ENCODE data around the gene MAP1B. TPM values are rescaled to one million over a fixed set of nuclear protein-coding genes. Genes with fewer than 3 reads are reported as not detected.

The MAP1B gene
- total and polyA plus RNA-seq, 4 donors: 0.58 to 5.0 (median 2.1) TPM

- no peaks in the 10 kb centered on the region for H3K9me3 ChIP-seq (ENCODE audit: control insufficient read depth in 4 of 4, low read length in 3 of 4)
These were observed 26.1 kb downstream of the MAP1B start for GRCh38 chr5:72133212-72133990.

GRCh38 chr5:72134226-72134899, 27.1 kb downstream of the MAP1B start:
- Histone ChIP-seq H3K27me3 (ENCODE audit: control insufficient read depth in 4 of 4, insufficient read depth in 4 of 4, low read length in 3 of 4) (no peaks in the 10 kb centered on the region), H3K4me1 (ENCODE audit: control insufficient read depth in 4 of 4, insufficient read depth in 4 of 4, low read length in 3 of 4) (peaks cover 0 to 2% (median 0%) of the 10 kb centered on the region in 4 donors), H3K9me3 (ENCODE audit: control insufficient read depth in 4 of 4, low read length in 3 of 4) (no peaks in the 10 kb centered on the region), H3K4me3 (ENCODE audit: low read depth in 1 of 3, low read length in 3 of 3) (no peak overlapping the region), H3K36me3 (ENCODE audit: control insufficient read depth in 4 of 4, insufficient read depth in 3 of 4, low read depth in 1 of 4, low read length in 3 of 4) (no peaks in the 10 kb centered on the region), H3K27ac (ENCODE audit: low read depth in 1 of 2, low read length in 2 of 2) (no peak overlapping the region), H3K9ac (ENCODE audit: low read depth in 1 of 2, low read length in 2 of 2) (no peak overlapping the region)
- 82% methylated on average over 7 of the region's 7 CpGs for WGBS
- no peak for DNase-seq (ENCODE audit: low spot score)
- TF ChIP-seq ZBTB33 (IDR thresholded peaks at IDR 0.05) (no peak), TAF1 (conservative IDR thresholded peaks at IDR 0.05) (no peak), NR2F2 (IDR thresholded peaks at IDR 0.05) (no peak), FOXA1 (IDR thresholded peaks at IDR 0.05) (no peak), HNF4A (conservative IDR thresholded peaks at IDR 0.05) (no peak), REST (IDR thresholded peaks at IDR 0.05) (no peak), FOXA2 (IDR thresholded peaks at IDR 0.05) (no peak), YY1 (IDR thresholded peaks at IDR 0.05) (no peak), JUND (IDR thresholded peaks at IDR 0.05) (no peak), GABPA (IDR thresholded peaks at IDR 0.05 in 1 of 2, conservative IDR thresholded peaks at IDR 0.05 in 1 of 2) (no peak), SP1 (IDR thresholded peaks at IDR 0.05) (no peak), ATF3 (IDR thresholded peaks at IDR 0.05) (no peak), RAD21 (IDR thresholded peaks at IDR 0.05) (no peak), HNF4G (IDR thresholded peaks at IDR 0.05) (no peak), RXRA (IDR thresholded peaks at IDR 0.05) (no peak), EGR1 (IDR thresholded peaks at IDR 0.05; ENCODE audit: low read depth in 2 of 2) (no peak), CTCF (IDR thresholded peaks at IDR 0.05; ENCODE audit: low read depth, low read length, missing input control) (no peak), MAX (IDR thresholded peaks at IDR 0.05) (no peak)

More at GRCh38 chr5:72133212-72133990, 26.1 kb downstream of the MAP1B start:
- no peak overlapping the region for H3K9ac ChIP-seq (ENCODE audit: low read depth in 1 of 2, low read length in 2 of 2)
- no peak for TF ChIP-seq TAF1 (conservative IDR thresholded peaks at IDR 0.05)
- no peak for DNase-seq (ENCODE audit: low spot score)
- no peak overlapping the region for H3K4me3 ChIP-seq (ENCODE audit: low read depth in 1 of 3, low read length in 3 of 3)
- H3K4me1 ChIP-seq (ENCODE audit: control insufficient read depth in 4 of 4, insufficient read depth in 4 of 4, low read length in 3 of 4): peaks cover 0 to 2% (median 0%) of the 10 kb centered on the region in 4 donors
- no peaks in the 10 kb centered on the region for H3K27me3 ChIP-seq (ENCODE audit: control insufficient read depth in 4 of 4, insufficient read depth in 4 of 4, low read length in 3 of 4)
- H3K36me3 ChIP-seq (ENCODE audit: control insufficient read depth in 4 of 4, insufficient read depth in 3 of 4, low read depth in 1 of 4, low read length in 3 of 4): no peaks in the 10 kb centered on the region
- H3K27ac ChIP-seq (ENCODE audit: low read depth in 1 of 2, low read length in 2 of 2): no peak overlapping the region
- WGBS: 92% methylated on average over 4 of the region's 4 CpGs
